Measurements from ENCODE around the gene ID3.
A peak's percentile ranks its signal among the peaks of the same experiment; 100 is the strongest.

GRCh38 chr1:23527900-23528249 lies 31.4 kb downstream of the ID3 start:
- TF ChIP-seq CTCF (IDR thresholded peaks at IDR 0.05) (peak; percentile 33), ZFX (IDR thresholded peaks at IDR 0.05; ENCODE audit: borderline replicate concordance) (no peak)
